ENCODE data around the gene MYO10.
"Not testable (repeated sequence)": the region's sequence is repeated elsewhere in the genome, so short reads cannot be mapped to it uniquely, and the experiment has no call there.

MYO10 gene

DNA sequence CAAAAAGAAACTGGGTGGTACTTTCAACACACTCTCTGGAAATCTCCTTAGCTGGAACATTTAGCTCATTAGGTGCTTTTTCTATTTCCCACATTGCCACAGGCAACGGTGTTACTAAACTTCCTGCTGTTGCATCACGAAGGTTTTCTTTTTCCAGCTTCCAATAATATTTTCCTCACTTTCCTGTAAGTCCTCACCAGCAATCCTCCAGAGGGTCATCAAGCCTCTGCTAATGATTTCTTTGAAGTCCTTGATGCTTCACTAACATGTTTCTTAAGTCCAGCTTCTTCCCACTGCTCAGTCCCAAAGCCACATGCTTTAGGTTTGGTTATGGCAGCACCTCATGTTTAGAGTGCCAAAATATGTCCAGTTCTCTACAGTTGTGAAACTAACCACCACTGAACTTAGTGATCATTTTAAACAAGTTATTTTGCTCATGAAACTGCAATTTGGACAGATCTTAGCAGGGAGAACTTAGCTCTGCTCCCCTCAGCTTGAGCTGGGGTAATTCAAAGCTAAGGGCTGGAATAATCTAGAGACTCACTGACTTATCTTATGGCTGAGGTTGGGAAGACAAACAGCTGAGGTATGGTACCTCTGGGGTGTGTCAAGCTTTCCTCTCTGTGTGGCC is 279.4 kb downstream of the MYO10 start:
- DNase-seq = no peak

DNA sequence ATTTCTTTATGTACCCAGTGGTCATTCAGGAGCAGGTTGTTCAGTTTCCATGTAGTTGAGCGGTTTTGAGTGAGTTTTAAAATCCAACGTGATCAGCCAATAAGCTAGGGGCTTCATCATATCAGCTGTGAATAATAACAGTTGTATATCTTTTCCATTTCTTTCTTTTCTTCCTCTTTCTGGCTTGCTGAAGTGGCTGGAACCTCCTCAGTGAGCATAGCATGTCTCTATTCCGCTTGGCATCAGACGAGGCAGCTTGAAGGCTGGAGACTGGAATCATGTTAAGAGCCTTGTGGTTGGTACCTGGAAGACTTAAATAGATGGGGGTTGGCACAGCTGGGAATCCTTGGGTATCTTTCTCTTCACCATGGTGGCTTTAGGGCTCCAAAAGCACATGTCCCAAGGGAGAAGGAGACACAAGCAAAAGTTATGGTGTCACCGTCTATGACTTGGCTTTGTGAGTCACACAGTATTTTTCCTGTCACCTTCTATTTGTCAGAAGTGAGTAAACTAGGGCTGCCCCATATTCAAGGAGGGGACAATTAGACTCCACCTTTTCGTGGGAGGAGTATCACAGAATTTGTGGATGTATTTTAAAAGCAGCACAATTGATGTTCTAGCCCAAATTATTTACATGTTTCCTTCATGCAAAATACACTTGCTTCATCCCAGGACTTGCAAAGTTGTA is 281.3 kb downstream of the MYO10 start:
- no peak for DNase-seq

DNA sequence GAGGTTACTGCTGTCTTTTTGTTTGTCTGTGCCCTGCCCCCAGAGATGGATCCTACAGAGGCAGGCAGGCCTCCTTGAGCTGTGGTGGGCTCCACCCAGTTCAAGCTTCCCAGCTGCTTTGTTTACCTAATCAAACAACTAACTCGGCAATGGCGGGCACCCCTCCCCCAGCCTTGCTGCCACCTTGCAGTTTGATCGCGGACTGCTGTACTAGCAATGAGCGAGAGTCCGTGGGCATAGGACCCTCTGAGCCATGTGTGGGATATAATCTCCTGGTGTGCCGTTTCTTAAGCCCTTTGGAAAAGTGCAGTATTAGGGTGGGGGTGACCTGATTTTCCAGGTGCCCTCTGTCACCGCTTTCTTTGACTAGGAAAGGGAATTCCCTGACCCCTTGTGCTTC is 287.3 kb downstream of the MYO10 start:
- not testable (repeated sequence) for DNase-seq

DNA sequence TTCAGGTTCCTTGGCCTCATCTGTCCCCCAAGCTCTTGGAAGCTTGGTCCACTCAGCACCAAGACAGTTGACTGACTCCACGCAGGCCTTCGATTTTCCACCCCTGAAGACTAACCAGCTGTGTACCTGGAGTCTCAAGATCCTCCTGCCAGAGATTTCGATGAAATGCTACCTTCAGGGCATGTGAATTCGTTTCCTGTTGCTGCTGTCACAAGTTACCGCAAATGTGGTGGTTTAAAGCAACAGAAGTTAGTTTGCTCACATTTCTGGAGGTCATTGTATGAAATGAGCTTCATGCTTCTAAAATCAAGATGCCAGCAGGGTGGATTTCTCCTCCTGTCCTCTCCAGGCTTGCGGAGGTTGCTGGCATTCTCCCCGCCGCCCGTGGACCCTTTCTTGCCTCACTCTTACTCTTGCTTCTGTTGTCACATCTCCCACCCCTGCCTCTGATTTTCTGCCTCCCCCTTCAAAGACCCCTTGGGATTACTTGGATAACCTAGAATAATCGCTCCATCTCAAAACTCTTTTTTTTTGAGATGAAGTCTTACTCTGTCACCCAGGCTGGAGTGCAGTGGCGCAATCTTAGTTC is 291.7 kb downstream of the MYO10 start:
- no peak for DNase-seq

DNA sequence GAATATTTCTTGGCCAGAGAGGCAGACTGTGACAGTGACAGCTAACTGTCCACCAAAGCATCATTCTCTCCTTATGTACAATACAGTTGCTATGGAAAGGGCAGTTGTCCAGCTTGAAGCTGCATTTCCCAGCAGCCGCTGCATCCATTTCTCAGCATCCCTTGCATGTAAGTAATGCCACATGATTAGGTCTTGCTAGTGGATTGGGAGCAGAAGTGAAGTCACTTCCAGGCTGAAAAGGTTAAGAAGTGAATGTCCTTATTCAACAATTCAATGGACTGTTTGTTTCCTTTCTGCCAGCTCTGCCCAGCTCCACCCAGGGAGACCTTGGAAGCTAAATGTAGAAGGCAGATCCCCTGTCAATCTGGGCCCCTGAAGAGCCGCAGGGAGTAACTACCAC is 293.2 kb downstream of the MYO10 start:
- DNase-seq = no peak

DNA sequence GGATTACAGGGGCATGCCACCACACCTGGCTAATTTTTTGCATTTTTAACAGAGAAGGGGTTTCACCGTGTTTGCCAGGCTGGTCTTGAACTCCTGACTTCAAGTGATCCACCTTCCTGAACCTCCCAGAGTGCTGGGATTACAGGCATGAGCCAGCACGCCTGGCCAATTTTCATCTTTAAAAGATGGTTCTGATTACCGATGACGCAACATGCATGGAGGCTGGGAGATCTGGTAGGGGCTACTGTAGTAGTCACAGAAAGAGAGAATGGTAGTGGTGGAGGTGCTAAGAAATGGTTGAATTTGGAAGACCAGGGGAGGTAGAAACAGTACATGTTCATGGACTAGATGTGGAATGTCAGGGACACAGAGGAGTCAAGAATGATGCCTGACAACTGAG is 296.9 kb downstream of the MYO10 start:
- no peak for DNase-seq

DNA sequence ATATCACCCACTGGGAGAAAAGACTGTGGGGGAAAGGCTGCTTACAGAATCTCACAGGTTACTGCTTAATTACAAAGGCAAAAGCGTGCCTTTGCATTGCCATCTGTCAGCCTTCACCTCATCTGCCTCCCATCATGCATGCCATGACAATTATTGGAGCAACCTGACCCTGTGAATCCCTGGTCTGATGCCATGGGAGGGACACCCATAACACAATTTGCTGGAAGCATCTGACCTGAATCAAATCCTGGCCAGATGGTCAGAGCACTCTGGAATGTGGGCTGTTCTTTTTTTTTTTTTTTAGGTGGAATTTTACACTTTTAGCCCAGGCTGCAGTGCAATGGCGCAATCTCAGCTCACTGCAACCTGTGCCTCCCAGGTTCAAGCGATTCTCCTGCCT is 307.7 kb downstream of the MYO10 start:
- DNase-seq = no peak

DNA sequence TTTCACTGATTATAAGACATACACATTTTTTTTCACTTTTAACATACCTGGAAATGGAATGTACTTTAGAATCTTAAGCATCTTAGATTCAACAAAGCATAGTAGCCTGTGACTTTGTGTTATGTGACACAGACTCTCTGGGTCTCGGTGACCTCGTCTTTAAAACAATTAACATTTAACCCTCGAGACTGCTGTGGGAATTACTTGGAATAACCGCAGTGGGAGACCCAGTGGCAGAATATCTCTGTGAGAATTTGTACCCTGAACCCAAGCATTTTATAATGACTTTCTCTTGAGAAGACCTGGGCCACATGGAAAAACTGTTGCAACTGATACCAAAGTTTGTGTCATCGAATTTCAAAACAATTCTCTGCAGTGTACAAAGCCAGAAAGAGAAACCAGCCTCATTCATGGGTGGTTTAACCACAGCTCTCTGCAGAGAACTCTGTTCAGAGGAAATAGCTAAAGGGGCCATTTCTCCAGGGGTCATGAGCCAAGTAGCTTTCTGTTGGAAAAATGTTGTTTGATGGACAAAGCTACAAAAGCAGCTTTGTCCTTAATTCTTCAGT is 309.3 kb downstream of the MYO10 start:
- no peak for DNase-seq

DNA sequence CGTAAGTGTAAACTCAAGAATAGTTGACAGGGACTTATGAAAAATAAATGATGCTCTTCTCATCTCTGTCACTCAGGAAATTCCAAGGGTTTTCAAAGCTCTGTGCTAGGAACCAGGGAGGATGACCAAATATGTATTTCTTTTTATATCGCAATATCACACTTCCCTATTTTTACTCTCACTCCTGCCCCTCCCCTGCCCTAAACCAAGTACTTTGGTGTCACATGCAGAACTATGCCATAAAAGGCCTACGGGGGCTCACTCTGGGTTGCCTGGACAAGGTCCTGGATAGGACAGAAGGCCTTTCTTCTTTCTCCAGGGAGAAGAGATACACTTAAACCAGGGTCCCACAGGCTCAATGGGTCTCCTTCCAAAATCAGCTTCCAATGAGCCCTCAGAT is 311.0 kb downstream of the MYO10 start:
- no peak for DNase-seq

DNA sequence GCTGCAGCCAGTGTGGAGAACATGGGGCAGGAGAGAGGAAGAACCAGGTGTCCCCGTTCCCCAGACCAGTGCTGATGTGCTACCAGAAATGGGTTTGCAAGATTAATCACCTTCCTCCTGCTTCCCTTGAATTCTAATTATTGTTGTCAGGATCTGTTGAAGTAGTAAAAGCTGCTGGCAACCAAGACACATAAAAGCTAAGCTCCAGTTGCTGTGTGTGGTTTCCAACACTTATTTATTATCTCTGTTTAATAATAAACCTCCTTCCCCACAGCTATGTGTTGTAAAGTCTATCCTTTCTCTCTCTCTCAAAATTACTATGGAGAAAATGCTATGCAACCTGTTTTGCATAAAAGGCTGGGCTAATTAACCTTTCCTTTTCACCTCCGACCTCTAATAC is 317.0 kb downstream of the MYO10 start:
- no peak for DNase-seq

DNA sequence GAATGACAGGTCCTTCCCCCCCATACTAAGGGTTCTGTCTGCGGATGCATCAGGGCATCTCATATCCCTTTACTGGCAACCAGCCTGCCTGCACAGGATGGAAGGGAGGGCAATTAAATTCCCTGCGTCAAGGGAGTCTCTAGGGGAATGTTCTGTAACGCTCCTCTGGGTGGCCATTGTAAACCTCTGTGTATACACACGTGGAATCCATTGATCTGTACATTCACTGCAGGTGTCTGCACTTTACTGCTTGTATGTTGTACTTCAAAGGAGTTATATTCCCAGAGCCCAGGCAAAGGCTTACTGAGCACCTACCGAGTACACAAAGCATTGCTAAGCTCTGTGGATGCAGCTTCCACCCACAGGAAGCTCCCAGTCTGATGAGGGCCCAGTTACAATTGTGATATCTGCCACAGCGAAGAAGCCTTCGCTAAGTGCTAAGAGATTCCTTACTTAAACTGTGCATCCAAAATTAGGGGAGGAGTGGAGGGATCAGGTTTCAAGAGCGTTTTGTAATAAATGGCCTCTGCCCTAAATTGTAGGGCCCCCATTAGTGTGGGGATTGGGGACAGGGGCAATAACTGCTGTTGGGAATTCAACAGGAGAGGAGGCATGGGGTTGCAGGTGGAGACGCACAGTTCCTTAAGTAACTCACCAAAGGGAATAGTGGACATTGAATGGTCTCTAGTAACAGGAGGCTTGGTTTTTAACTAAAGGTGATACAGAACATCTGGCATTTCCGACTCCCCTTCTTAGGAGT is 317.8 kb downstream of the MYO10 start:
- DNase-seq = no peak

DNA sequence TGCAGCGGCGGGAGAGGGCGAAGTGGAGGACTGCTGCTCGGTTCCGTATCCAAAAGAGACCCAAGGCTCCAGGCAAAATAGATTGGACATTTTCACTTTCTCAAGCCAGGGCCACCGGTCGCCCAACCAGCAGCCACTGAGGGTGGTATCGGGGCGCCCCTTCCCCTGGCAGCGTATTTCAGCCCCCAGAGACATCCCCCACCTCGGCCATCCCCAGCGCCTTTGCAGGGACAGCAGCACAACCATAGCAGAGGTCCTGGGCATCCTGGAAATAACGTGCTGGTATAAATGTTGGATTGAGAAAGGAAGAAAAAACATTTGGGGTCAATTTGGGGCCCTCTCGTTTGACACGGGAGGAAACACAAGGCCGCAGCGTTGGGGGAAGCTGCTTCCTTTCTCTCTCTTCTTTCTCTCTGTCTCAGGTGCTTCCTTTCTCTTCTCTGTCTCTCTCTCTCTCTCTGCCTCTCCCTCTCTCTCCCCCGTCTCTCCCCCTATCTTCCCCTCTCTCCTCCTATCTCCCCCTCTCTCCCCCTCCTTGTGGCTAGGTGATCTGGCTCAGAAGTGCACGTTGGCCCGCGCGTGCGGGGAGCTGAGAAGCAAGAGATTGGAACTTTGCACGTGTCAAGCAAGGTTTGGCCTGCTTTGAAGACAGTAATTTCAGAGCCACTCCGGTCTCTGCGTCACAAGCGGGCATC is 318.7 kb downstream of the MYO10 start:
- DNase-seq = no peak

DNA sequence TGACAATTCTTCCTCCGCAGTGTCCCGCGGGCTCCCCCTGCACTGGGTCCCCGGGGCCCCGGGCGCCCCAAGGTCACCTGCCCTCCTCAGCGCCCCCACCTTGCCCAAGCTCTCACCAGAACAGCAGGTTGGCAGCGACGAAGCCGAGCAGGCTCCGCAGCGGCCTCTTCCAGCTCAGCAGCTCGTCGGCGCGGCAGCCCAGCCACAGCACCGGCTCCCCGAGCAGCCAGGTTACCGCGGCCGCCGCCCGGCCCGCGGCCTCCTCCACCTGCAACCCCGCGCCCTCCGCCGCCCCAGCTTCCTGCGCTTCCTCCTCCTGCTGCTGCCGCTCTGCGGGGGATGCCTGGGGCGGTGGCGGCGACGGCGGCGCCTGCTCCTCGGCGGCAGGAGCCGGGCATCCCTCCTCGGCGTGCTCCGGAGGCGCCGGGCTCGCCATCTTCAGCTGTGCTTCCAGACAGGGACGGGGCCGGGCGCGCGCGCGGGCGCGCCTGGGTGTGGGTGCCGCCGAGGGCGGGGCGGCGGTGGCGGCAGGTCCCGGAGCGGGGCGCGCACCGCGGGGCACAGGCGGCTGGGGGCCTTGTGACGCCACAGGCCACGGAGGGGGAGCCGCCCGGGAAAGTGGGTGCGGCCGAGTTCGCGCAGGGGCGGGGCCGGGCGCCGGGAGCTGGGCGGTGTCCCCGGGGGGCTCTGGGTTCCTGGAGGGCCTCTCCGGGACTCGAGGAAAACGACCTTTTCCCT is 319.4 kb downstream of the MYO10 start, which contains the start of gene RETREG1:
TSS of gene RETREG1 (minus strand) at position 462 of the 738 bp plus-strand sequence. CDS start at position 436, 26 bp downstream.
- no peak for DNase-seq

DNA sequence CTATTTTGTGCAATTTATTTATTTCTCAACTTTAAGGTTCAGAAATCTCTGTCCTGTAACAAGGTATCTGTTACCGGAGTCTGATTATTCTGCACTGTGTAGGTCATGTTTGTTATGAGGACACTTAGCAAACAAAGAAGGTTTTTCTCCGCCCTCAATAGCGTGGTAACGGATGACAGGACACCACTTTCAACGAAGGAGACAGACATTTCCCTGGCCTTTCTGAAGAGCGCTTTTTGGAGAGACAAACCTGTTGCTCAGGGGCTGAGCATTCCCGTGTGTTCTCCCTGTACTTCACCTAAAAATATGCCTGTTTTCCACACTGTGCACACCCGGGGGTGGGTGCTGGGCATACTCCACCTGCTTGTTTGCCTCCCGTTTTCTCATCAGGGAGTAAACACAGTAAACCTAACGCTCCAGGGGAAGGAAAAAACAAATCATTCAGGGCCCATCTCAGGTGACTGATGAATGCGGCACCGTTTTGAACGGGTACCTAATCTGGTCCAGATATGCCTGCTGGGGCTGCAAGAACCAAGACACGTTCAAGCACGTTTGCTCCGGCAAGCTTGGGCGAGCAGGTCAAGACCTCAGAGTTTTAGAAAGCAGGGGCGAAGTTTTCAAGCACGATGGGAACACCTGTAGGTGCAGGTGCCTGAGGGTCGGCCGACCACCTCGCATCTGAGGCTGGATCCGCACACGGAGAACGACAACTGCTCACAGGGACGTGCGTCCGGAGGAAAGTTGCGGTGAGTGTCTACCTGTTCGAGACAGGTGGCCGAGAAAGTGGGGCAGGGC is 320.1 kb downstream of the MYO10 start:
- DNase-seq = no peak

DNA sequence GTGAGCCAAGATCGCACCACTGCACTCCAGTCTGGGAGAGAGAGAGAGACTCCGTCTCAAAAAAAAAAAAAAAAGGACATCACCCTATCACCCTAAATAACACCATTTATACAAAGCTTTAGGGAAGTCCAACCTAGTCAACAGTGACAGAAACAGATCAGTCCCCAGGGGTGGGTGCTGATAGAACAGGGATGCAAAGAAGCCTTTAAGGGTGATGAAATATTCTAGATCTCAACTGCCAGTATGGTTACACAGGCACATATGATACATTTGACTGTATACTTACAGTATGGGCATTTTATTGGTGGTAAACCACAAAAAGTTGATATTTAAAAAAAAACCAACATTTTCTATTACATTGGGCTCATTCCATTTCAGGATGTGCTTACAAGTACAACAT is 324.1 kb downstream of the MYO10 start:
- no peak for DNase-seq

Measured in NK-92 treated with Interleukin-12 subunit alpha and Interleukin-12 subunit beta, amount 100 ng/mL, for 24 hours (cell line).